ENCODE data around the gene HTR6. TPM values are rescaled to one million over a fixed set of nuclear protein-coding genes. Genes with fewer than 3 reads are reported as not detected.

Gene HTR6
- total RNA-seq (2012; rRNA removed) (not detected in 2 replicates), polyA plus RNA-seq (2012; rRNA removed) (not detected in 2 replicates), Bru-seq, nascent RNA (percentile 14 among the genes with signal in this experiment), BruChase-seq, experiment 1, labeled RNA remaining after a 6-hour chase (percentile 23 among the genes with signal in this experiment), BruChase-seq, experiment 2, labeled RNA remaining after a 2-hour chase (percentile 26 among the genes with signal in this experiment)
- not detected in 2 replicates for polyA plus RNA-seq (2012; cell fraction: cytosol; rRNA removed)
- polyA plus RNA-seq (2012; cell fraction: nucleus; rRNA removed; ENCODE audit: low replicate concordance), result 0.08 TPM in 1 of 2 replicates, not detected in the other
- long read RNA-seq, result 0 reads

DNA sequence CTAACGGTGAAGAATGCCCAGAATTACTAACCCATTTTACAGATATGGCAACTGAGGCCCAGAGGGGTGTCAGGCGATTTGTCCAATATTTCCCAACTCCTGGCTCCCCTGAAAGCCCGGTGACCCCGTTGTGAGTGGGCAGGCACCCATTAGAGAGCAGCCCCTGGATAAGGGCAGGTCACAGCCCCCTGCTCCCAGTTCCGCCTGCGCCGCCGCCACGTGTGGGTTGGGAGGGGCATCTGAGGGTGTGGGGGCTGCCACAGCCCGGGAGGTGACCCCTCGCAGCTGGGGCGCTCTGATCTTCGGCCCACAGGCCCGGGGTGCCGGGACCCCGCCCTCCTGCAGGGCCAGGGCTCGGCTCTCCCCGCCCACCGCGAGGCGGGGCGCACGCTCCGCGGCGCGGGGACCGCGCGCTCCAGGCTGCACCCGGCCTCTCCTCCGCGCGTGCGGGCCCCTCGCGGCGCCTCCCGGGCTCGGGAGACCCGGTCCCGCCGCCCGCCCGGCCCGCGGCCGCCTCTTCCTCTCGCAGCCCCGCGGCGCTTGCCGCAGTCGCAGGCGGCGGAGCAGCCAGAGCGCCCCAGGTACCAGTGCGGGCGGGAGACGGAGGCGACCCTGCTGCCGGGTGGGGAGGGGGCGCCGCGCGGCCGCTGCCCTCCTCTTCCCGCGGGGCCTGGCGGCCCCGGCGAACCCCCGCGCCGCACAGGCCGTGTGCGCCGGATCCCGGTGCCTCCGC, at the start of gene HTR6:
Gene HTR6 (plus strand): TSS at position 423 of the 733 bp plus-strand sequence. CDS start 879 bp downstream, outside the sequence.
- DNase-seq, result no peak
- no peak within 1 kb of the TSS for H4K8ac ChIP-seq (ENCODE audit: low read depth in 2 of 2, low read length in 2 of 2)
- H3K4me3 ChIP-seq (ENCODE audit: insufficient read depth, low read depth, low read length), result no peak within 1 kb of the TSS
- no peaks in the 10 kb centered on the region for H4K20me1 ChIP-seq (ENCODE audit: insufficient read depth, low read length)
- H3K9ac ChIP-seq (ENCODE audit: low read depth, low read length), result no peak within 1 kb of the TSS
- no TSS peak for BruUV-seq (replicated peaks)
- 1% methylated on average over 37 of the region's 80 CpGs; no CpG with 5 or more reads in 1 of the 2 experiments for WGBS, 2 experiments (ENCODE audit: extremely low coverage in 2 of 2, insufficient read length in 1 of 2)
- no peak within 1 kb of the TSS for H2BK120ac ChIP-seq (ENCODE audit: low read depth, low read length)
- H2BK15ac ChIP-seq (ENCODE audit: low read depth, low read length), result no peak within 1 kb of the TSS
- H3K4me2 ChIP-seq (ENCODE audit: low read depth, low read length), result no peak within 1 kb of the TSS; the same call in 1 of the 2 replicates
- in situ Hi-C loops (cut with MboI; ENCODE audit: low sequenced_read_pairs), result no loop called here
- H3K79me1 ChIP-seq (ENCODE audit: low read depth in 1 of 2, low read length in 2 of 2), result no peaks in the 10 kb centered on the region
- no peak within 1 kb of the TSS for H2BK5ac ChIP-seq (ENCODE audit: low read depth, low read length, poor library complexity, severe bottlenecking)
- no peak within 1 kb of the TSS for H3K27ac ChIP-seq (ENCODE audit: insufficient read depth, low read length)
- H3K36me3 ChIP-seq (ENCODE audit: control insufficient read depth, insufficient read depth, low read length), result no peaks in the 10 kb centered on the region
- ChIA-PET POLR2A (ENCODE audit: unreplicated experiment) (no interaction called here), CTCF (no interaction called here)
- H2BK20ac ChIP-seq (ENCODE audit: low read depth, low read length), result no peak within 1 kb of the TSS
- peak within 1 kb of the TSS; percentile 70 for H2AFZ ChIP-seq (replicated peaks; ENCODE audit: low read length, poor library complexity)
- H3K23ac ChIP-seq (ENCODE audit: low read depth, low read length), result no peak within 1 kb of the TSS
- H3K4me1 ChIP-seq (ENCODE audit: control insufficient read depth, insufficient read depth, low read length), result peaks cover under 1% of the 10 kb centered on the region; the same call in 1 of the 2 replicates
- H4K5ac ChIP-seq (ENCODE audit: low read depth, low read length), result no peak within 1 kb of the TSS
- peak; percentile 27 for ATAC-seq (ENCODE audit: low read depth)
- H2AK5ac ChIP-seq (ENCODE audit: low read depth, low read length), result no peak within 1 kb of the TSS
- intact Hi-C loops (cut with micrococcal nuclease), result loop anchor here (5.0 to 10.0 kb wide), 2 partner anchors 220 to 488 kb away; partner anchors contain the start of gene OTUD3
- H3K18ac ChIP-seq (ENCODE audit: low read depth, low read length), result no peak within 1 kb of the TSS
- H4K91ac ChIP-seq (ENCODE audit: insufficient read depth, low read depth, low read length), result no peak within 1 kb of the TSS
- H3K9me3 ChIP-seq (ENCODE audit: control insufficient read depth, insufficient read depth, low read length), result no peaks in the 10 kb centered on the region
- H3K27me3 ChIP-seq (ENCODE audit: control insufficient read depth, insufficient read depth, low read length), result peaks cover 60% of the 10 kb centered on the region
- dilution Hi-C loops (cut with HindIII; ENCODE audit: low sequenced_read_pairs, unreplicated experiment), result no loop called here
- H3K56ac ChIP-seq (ENCODE audit: extremely low read depth, insufficient read depth, low read length), result no peak within 1 kb of the TSS
- peak within 1 kb of the TSS; percentile 16 for H2AK9ac ChIP-seq (replicated peaks; ENCODE audit: low read depth, low read length, poor library complexity)
- no peak within 1 kb of the TSS for H3K4ac ChIP-seq (ENCODE audit: low read depth, low read length)
- H3K14ac ChIP-seq (replicated peaks; ENCODE audit: low read depth, low read length), result no peak within 1 kb of the TSS
- no peaks in the 10 kb centered on the region for H3K9me1 ChIP-seq (ENCODE audit: insufficient read depth, low read length)
- TF ChIP-seq MAFK (IDR thresholded peaks at IDR 0.05; ENCODE audit: low read depth, low read length) (no peak), BHLHE40 (IDR thresholded peaks at IDR 0.05; ENCODE audit: low read depth, low read length) (no peak), RAD21 (IDR thresholded peaks at IDR 0.05; ENCODE audit: low read length) (no peak), CHD1 (IDR thresholded peaks at IDR 0.05; ENCODE audit: low read depth, low read length) (no peak), SMC3 (IDR thresholded peaks at IDR 0.05; ENCODE audit: low read depth, low read length) (no peak), FOS (IDR thresholded peaks at IDR 0.05; ENCODE audit: low read depth, low read length) (no peak), CEBPB (IDR thresholded peaks at IDR 0.05; ENCODE audit: low read depth, low read length) (no peak), MXI1 (IDR thresholded peaks at IDR 0.05; ENCODE audit: borderline replicate concordance, low read depth, low read length) (no peak), NFE2L2 (IDR thresholded peaks at IDR 0.05; ENCODE audit: low read depth, low read length) (no peak), POLR2A (IDR thresholded peaks at IDR 0.05; ENCODE audit: low read depth, low read length) (no peak), RFX5 (IDR thresholded peaks at IDR 0.05; ENCODE audit: low read depth, low read length) (no peak)
- TF ChIP-seq, protein P1, sequence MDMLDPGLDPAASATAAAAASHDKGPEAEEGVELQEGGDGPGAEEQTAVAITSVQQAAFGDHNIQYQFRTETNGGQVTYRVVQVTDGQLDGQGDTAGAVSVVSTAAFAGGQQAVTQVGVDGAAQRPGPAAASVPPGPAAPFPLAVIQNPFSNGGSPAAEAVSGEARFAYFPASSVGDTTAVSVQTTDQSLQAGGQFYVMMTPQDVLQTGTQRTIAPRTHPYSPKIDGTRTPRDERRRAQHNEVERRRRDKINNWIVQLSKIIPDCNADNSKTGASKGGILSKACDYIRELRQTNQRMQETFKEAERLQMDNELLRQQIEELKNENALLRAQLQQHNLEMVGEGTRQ (IDR thresholded peaks at IDR 0.05; ENCODE audit: low read depth, low read length), result no peak
- TF ChIP-seq, protein P2, sequence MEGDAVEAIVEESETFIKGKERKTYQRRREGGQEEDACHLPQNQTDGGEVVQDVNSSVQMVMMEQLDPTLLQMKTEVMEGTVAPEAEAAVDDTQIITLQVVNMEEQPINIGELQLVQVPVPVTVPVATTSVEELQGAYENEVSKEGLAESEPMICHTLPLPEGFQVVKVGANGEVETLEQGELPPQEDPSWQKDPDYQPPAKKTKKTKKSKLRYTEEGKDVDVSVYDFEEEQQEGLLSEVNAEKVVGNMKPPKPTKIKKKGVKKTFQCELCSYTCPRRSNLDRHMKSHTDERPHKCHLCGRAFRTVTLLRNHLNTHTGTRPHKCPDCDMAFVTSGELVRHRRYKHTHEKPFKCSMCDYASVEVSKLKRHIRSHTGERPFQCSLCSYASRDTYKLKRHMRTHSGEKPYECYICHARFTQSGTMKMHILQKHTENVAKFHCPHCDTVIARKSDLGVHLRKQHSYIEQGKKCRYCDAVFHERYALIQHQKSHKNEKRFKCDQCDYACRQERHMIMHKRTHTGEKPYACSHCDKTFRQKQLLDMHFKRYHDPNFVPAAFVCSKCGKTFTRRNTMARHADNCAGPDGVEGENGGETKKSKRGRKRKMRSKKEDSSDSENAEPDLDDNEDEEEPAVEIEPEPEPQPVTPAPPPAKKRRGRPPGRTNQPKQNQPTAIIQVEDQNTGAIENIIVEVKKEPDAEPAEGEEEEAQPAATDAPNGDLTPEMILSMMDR (conservative IDR thresholded peaks at IDR 0.05; ENCODE audit: low read depth, low read length), result no peak
- TF ChIP-seq, protein P3, sequence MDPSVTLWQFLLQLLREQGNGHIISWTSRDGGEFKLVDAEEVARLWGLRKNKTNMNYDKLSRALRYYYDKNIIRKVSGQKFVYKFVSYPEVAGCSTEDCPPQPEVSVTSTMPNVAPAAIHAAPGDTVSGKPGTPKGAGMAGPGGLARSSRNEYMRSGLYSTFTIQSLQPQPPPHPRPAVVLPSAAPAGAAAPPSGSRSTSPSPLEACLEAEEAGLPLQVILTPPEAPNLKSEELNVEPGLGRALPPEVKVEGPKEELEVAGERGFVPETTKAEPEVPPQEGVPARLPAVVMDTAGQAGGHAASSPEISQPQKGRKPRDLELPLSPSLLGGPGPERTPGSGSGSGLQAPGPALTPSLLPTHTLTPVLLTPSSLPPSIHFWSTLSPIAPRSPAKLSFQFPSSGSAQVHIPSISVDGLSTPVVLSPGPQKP (IDR thresholded peaks at IDR 0.05; ENCODE audit: borderline replicate concordance, low read depth, low read length), result no peak
